ENCODE results near the gene HTT. TPM values are rescaled to one million over a fixed set of nuclear protein-coding genes. Genes with fewer than 3 reads are reported as not detected.

The HTT gene
- total and polyA plus RNA-seq, 9 donors, result 16.5 to 29.6 (median 22.2) TPM

- Histone ChIP-seq H3K36me3 (ENCODE audit: control insufficient read depth, insufficient read depth, low read length) (peaks cover 60% of the 10 kb centered on the region), H3K27me3 (ENCODE audit: control insufficient read depth, insufficient read depth, low read length) (no peaks in the 10 kb centered on the region), H3K9me3 (replicated peaks; ENCODE audit: control insufficient read depth, low read depth, low read length) (no peaks in the 10 kb centered on the region), H3K4me1 (ENCODE audit: control insufficient read depth, insufficient read depth, low read length) (no peaks in the 10 kb centered on the region), H3K27ac (ENCODE audit: low read length) (no peak overlapping the region), H3K4me3 (ENCODE audit: low read length) (no peak overlapping the region)
- peak; percentile 16 for DNase-seq
- 72% methylated on average over 3 of the region's 6 CpGs for WGBS (ENCODE audit: insufficient coverage)
Observed at GRCh38 chr4:3107691-3108121, 33.2 kb downstream of the HTT start.

GRCh38 chr4:3108211-3108610 lies 33.7 kb downstream of the HTT start:
- WGBS (ENCODE audit: insufficient coverage), result 100% methylated on average over 1 of the region's 3 CpGs
- Histone ChIP-seq H3K27ac (ENCODE audit: low read length) (no peak overlapping the region), H3K4me1 (ENCODE audit: control insufficient read depth, insufficient read depth, low read length) (no peaks in the 10 kb centered on the region), H3K9me3 (replicated peaks; ENCODE audit: control insufficient read depth, low read depth, low read length) (no peaks in the 10 kb centered on the region), H3K27me3 (ENCODE audit: control insufficient read depth, insufficient read depth, low read length) (no peaks in the 10 kb centered on the region), H3K4me3 (ENCODE audit: low read length) (no peak overlapping the region), H3K36me3 (ENCODE audit: control insufficient read depth, insufficient read depth, low read length) (peaks cover 62% of the 10 kb centered on the region)
- DNase-seq, result no peak

GRCh38 chr4:3111461-3111860 lies 37.0 kb downstream of the HTT start:
- DNase-seq, result peak; percentile 16
- H3K36me3 ChIP-seq (ENCODE audit: control insufficient read depth, insufficient read depth, low read length), result peaks cover 70% of the 10 kb centered on the region
- no peak overlapping the region for H3K4me3 ChIP-seq (ENCODE audit: low read length)
- H3K27me3 ChIP-seq (ENCODE audit: control insufficient read depth, insufficient read depth, low read length), result no peaks in the 10 kb centered on the region
- 80% methylated on average over 1 of the region's 5 CpGs for whole genome bisulfite sequencing (ENCODE audit: insufficient coverage)
- peak overlapping the region; percentile 71 for H3K27ac ChIP-seq (ENCODE audit: low read length)
- H3K9me3 ChIP-seq (replicated peaks; ENCODE audit: control insufficient read depth, low read depth, low read length), result no peaks in the 10 kb centered on the region
- no peaks in the 10 kb centered on the region for H3K4me1 ChIP-seq (ENCODE audit: control insufficient read depth, insufficient read depth, low read length)

GRCh38 chr4:3112201-3112600 lies 37.7 kb downstream of the HTT start:
- no peak for DNase-seq
- no peaks in the 10 kb centered on the region for H3K27me3 ChIP-seq (ENCODE audit: control insufficient read depth, insufficient read depth, low read length)
- no CpG with 5 or more reads among the region's 4 CpGs for WGBS (ENCODE audit: insufficient coverage)
- H3K36me3 ChIP-seq (ENCODE audit: control insufficient read depth, insufficient read depth, low read length), result peaks cover 69% of the 10 kb centered on the region
- peak overlapping the region; percentile 7 for H3K27ac ChIP-seq (ENCODE audit: low read length)
- no peaks in the 10 kb centered on the region for H3K4me1 ChIP-seq (ENCODE audit: control insufficient read depth, insufficient read depth, low read length)
- H3K4me3 ChIP-seq (ENCODE audit: low read length), result no peak overlapping the region
- no peaks in the 10 kb centered on the region for H3K9me3 ChIP-seq (replicated peaks; ENCODE audit: control insufficient read depth, low read depth, low read length)

GRCh38 chr4:3112609-3113469 lies 38.4 kb downstream of the HTT start:
- WGBS (ENCODE audit: insufficient coverage), result 100% methylated on average over 1 of the region's 5 CpGs
- Histone ChIP-seq H3K27ac (ENCODE audit: low read length) (no peak overlapping the region), H3K9me3 (replicated peaks; ENCODE audit: control insufficient read depth, low read depth, low read length) (no peaks in the 10 kb centered on the region), H3K36me3 (ENCODE audit: control insufficient read depth, insufficient read depth, low read length) (peaks cover 67% of the 10 kb centered on the region), H3K27me3 (ENCODE audit: control insufficient read depth, insufficient read depth, low read length) (no peaks in the 10 kb centered on the region), H3K4me1 (ENCODE audit: control insufficient read depth, insufficient read depth, low read length) (no peaks in the 10 kb centered on the region), H3K4me3 (ENCODE audit: low read length) (no peak overlapping the region)
- no peak for DNase-seq

- DNase-seq, result no peak
- Histone ChIP-seq H3K9me3 (replicated peaks; ENCODE audit: control insufficient read depth, low read depth, low read length) (no peaks in the 10 kb centered on the region), H3K27me3 (ENCODE audit: control insufficient read depth, insufficient read depth, low read length) (no peaks in the 10 kb centered on the region), H3K4me3 (ENCODE audit: low read length) (no peak overlapping the region), H3K27ac (ENCODE audit: low read length) (no peak overlapping the region), H3K4me1 (ENCODE audit: control insufficient read depth, insufficient read depth, low read length) (no peaks in the 10 kb centered on the region), H3K36me3 (ENCODE audit: control insufficient read depth, insufficient read depth, low read length) (peaks cover 59% of the 10 kb centered on the region)
- 92% methylated on average over 4 of the region's 6 CpGs for WGBS (ENCODE audit: insufficient coverage)
Observed at GRCh38 chr4:3114377-3114776, 39.9 kb downstream of the HTT start.

- H3K36me3 ChIP-seq (ENCODE audit: control insufficient read depth, insufficient read depth, low read length), result peaks cover 57% of the 10 kb centered on the region
Observed at GRCh38 chr4:3115637-3116270, 41.3 kb downstream of the HTT start.

GRCh38 chr4:3116955-3117354 lies 42.5 kb downstream of the HTT start:
- Histone ChIP-seq H3K27me3 (ENCODE audit: control insufficient read depth, insufficient read depth, low read length) (no peaks in the 10 kb centered on the region), H3K9me3 (replicated peaks; ENCODE audit: control insufficient read depth, low read depth, low read length) (no peaks in the 10 kb centered on the region), H3K36me3 (ENCODE audit: control insufficient read depth, insufficient read depth, low read length) (peaks cover 61% of the 10 kb centered on the region), H3K4me3 (ENCODE audit: low read length) (no peak overlapping the region), H3K4me1 (ENCODE audit: control insufficient read depth, insufficient read depth, low read length) (peaks cover 5% of the 10 kb centered on the region), H3K27ac (ENCODE audit: low read length) (no peak overlapping the region)
- peak; percentile 38 for DNase-seq
- WGBS (ENCODE audit: insufficient coverage), result 75% methylated on average over 2 of the region's 2 CpGs

More at GRCh38 chr4:3115637-3116270, 41.3 kb downstream of the HTT start:
- no peaks in the 10 kb centered on the region for H3K27me3 ChIP-seq (ENCODE audit: control insufficient read depth, insufficient read depth, low read length)
- no peak for DNase-seq
- no peaks in the 10 kb centered on the region for H3K9me3 ChIP-seq (replicated peaks; ENCODE audit: control insufficient read depth, low read depth, low read length)
- no peaks in the 10 kb centered on the region for H3K4me1 ChIP-seq (ENCODE audit: control insufficient read depth, insufficient read depth, low read length)
- 96% methylated on average over 10 of the region's 15 CpGs for WGBS (ENCODE audit: insufficient coverage)
- no peak overlapping the region for H3K4me3 ChIP-seq (ENCODE audit: low read length)
- no peak overlapping the region for H3K27ac ChIP-seq (ENCODE audit: low read length)

GRCh38 chr4:3118312-3118711 lies 43.8 kb downstream of the HTT start:
- H3K36me3 ChIP-seq (ENCODE audit: control insufficient read depth, insufficient read depth, low read length), result peaks cover 54% of the 10 kb centered on the region
- H3K4me3 ChIP-seq (ENCODE audit: low read length), result no peak overlapping the region
- no peaks in the 10 kb centered on the region for H3K27me3 ChIP-seq (ENCODE audit: control insufficient read depth, insufficient read depth, low read length)
- WGBS (ENCODE audit: insufficient coverage), result 78% methylated on average over 8 of the region's 8 CpGs
- no peaks in the 10 kb centered on the region for H3K9me3 ChIP-seq (replicated peaks; ENCODE audit: control insufficient read depth, low read depth, low read length)
- DNase-seq, result no peak
- H3K4me1 ChIP-seq (ENCODE audit: control insufficient read depth, insufficient read depth, low read length), result peaks cover 8% of the 10 kb centered on the region
- H3K27ac ChIP-seq (ENCODE audit: low read length), result no peak overlapping the region

- DNase-seq, result no peak
- H3K9me3 ChIP-seq (replicated peaks; ENCODE audit: control insufficient read depth, low read depth, low read length), result no peaks in the 10 kb centered on the region
- no peak overlapping the region for H3K27ac ChIP-seq (ENCODE audit: low read length)
- no peaks in the 10 kb centered on the region for H3K27me3 ChIP-seq (ENCODE audit: control insufficient read depth, insufficient read depth, low read length)
- H3K36me3 ChIP-seq (ENCODE audit: control insufficient read depth, insufficient read depth, low read length), result peaks cover 50% of the 10 kb centered on the region
- H3K4me1 ChIP-seq (ENCODE audit: control insufficient read depth, insufficient read depth, low read length), result peaks cover 10% of the 10 kb centered on the region
- no peak overlapping the region for H3K4me3 ChIP-seq (ENCODE audit: low read length)
- WGBS (ENCODE audit: insufficient coverage), result 80% methylated on average over 1 of the region's 2 CpGs
Observed at GRCh38 chr4:3119464-3119863, 45.0 kb downstream of the HTT start.
